Measurements from ENCODE around the gene FASTKD3.

The FASTKD3 gene

GRCh38 chr5:7846327-7846726 lies 22.5 kb downstream of the FASTKD3 start:
- no peak for DNase-seq

- DNase-seq: no peak
Observed at GRCh38 chr5:7845557-7845956, 23.3 kb downstream of the FASTKD3 start.

GRCh38 chr5:7844901-7845300 lies 23.9 kb downstream of the FASTKD3 start:
- no peak for DNase-seq

- no peak for DNase-seq
Observed at GRCh38 chr5:7842531-7842930, 26.3 kb downstream of the FASTKD3 start.

GRCh38 chr5:7837403-7837802 lies 31.4 kb downstream of the FASTKD3 start:
- DNase-seq: no peak

- DNase-seq: no peak
Observed at GRCh38 chr5:7834982-7835381, 33.8 kb downstream of the FASTKD3 start.

- no peak for DNase-seq
Observed at GRCh38 chr5:7828269-7828668, 40.6 kb downstream of the FASTKD3 start.

GRCh38 chr5:7827610-7828009 lies 41.2 kb downstream of the FASTKD3 start:
- DNase-seq: no peak

GRCh38 chr5:7825630-7826029 lies 43.2 kb downstream of the FASTKD3 start:
- no peak for DNase-seq

- DNase-seq: no peak
Observed at GRCh38 chr5:7824995-7825394, 43.8 kb downstream of the FASTKD3 start.

- DNase-seq: no peak
Observed at GRCh38 chr5:7823594-7823993, 45.2 kb downstream of the FASTKD3 start.

GRCh38 chr5:7822449-7822848 lies 46.4 kb downstream of the FASTKD3 start:
- no peak for DNase-seq

GRCh38 chr5:7816535-7816901 lies 52.3 kb downstream of the FASTKD3 start:
- no peak for DNase-seq

GRCh38 chr5:7815892-7816534 lies 52.8 kb downstream of the FASTKD3 start:
- peak; percentile 69 for DNase-seq

- no peak for DNase-seq
Observed at GRCh38 chr5:7814816-7815215, 54.0 kb downstream of the FASTKD3 start.

- no peak for DNase-seq
Observed at GRCh38 chr5:7813576-7813975, 55.3 kb downstream of the FASTKD3 start.

- DNase-seq: no peak
Observed at GRCh38 chr5:7813007-7813406, 55.8 kb downstream of the FASTKD3 start.

- no peak for DNase-seq
Observed at GRCh38 chr5:7811715-7812114, 57.1 kb downstream of the FASTKD3 start.
